Measurements from ENCODE around the gene OLR1.

OLR1 gene

DNA sequence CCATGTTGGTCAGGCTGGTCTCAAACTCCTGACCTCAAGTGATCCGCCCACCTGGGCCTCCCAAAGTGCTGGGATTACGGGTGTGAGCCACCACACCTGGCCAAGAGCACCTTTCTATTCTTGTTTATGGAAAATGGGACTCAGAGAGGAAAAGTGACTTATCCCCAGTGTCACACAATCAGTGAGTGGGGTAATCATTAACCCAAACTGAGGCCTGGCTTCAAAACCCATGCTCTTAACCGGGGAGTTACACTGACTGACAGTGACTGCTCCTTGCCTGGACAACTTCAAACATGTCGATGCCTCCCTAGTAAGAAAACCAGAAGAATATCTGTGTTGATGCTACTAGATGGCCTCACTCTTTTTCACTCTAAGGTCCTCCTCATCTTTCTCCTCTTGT lies 49.2 kb downstream of the OLR1 start:
- POLR2A ChIA-PET: no interaction called here
- CTCF ChIA-PET: interaction anchor here (0.6 kb wide), 1 partner anchor 223 kb away, joined by 3 read pairs; no protein-coding TSS in a partner anchor
- no peak for DNase-seq (ENCODE audit: extremely low spot score)
- no peak for TF ChIP-seq L3MBTL2 (conservative IDR thresholded peaks at IDR 0.05)
- no peak for TF ChIP-seq NFRKB (IDR thresholded peaks at IDR 0.05)
- no peak for TF ChIP-seq FOXK2 (IDR thresholded peaks at IDR 0.05)
- TF ChIP-seq FOXA1 (IDR thresholded peaks at IDR 0.05): no peak
- TF ChIP-seq HDGF (IDR thresholded peaks at IDR 0.05; ENCODE audit: borderline replicate concordance): no peak
- TF ChIP-seq ZNF384 (IDR thresholded peaks at IDR 0.05): no peak
- no peak for TF ChIP-seq ARNT (IDR thresholded peaks at IDR 0.05)
- TF ChIP-seq, protein P1, sequence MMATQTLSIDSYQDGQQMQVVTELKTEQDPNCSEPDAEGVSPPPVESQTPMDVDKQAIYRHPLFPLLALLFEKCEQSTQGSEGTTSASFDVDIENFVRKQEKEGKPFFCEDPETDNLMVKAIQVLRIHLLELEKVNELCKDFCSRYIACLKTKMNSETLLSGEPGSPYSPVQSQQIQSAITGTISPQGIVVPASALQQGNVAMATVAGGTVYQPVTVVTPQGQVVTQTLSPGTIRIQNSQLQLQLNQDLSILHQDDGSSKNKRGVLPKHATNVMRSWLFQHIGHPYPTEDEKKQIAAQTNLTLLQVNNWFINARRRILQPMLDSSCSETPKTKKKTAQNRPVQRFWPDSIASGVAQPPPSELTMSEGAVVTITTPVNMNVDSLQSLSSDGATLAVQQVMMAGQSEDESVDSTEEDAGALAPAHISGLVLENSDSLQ (IDR thresholded peaks at IDR 0.05): no peak
- no peak for TF ChIP-seq SP1 (IDR thresholded peaks at IDR 0.05)
- no peak for TF ChIP-seq SUZ12 (IDR thresholded peaks at IDR 0.05)
- TF ChIP-seq ELF4 (IDR thresholded peaks at IDR 0.05): no peak

DNA sequence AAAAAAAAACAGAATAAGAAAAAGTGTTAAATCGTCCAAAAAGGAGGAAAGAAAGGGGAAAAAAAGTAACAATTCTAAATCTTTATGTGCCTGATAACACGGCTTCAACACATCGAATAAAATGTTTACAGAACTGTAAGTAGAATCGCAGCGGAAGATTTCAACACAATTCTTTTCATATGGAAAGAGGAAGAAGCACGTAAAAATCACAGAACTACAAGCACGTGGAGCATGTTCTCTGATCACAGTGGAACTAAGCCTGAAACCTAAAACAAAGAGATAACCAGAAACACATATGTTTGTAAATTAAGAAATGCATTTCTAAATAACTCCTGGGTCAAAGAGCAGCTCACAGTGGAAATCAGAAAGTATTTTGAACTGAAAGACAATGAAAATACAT lies 50.7 kb downstream of the OLR1 start:
- CTCF ChIA-PET: no interaction called here
- POLR2A ChIA-PET: no interaction called here
- TF ChIP-seq FOXM1 (IDR thresholded peaks at IDR 0.05; ENCODE audit: borderline replicate concordance): no peak
- TF ChIP-seq FOXA1 (IDR thresholded peaks at IDR 0.05): no peak
- TF ChIP-seq, protein P1 (IDR thresholded peaks at IDR 0.05): no peak
- no peak for TF ChIP-seq NFRKB (IDR thresholded peaks at IDR 0.05)
- TF ChIP-seq ARNT (IDR thresholded peaks at IDR 0.05): no peak
- TF ChIP-seq SP1 (IDR thresholded peaks at IDR 0.05): no peak
- no peak for TF ChIP-seq ELF4 (IDR thresholded peaks at IDR 0.05)
- TF ChIP-seq BHLHE40 (IDR thresholded peaks at IDR 0.05; ENCODE audit: borderline replicate concordance): no peak
- TF ChIP-seq CTBP1 (IDR thresholded peaks at IDR 0.05; ENCODE audit: borderline replicate concordance): no peak
- TF ChIP-seq TARDBP (IDR thresholded peaks at IDR 0.05): no peak
- TF ChIP-seq L3MBTL2 (conservative IDR thresholded peaks at IDR 0.05): no peak
- no peak for TF ChIP-seq ZNF384 (IDR thresholded peaks at IDR 0.05)
- TF ChIP-seq SUZ12 (IDR thresholded peaks at IDR 0.05): no peak
- no peak for TF ChIP-seq FOXK2 (IDR thresholded peaks at IDR 0.05)
- no peak for DNase-seq (ENCODE audit: extremely low spot score)

DNA sequence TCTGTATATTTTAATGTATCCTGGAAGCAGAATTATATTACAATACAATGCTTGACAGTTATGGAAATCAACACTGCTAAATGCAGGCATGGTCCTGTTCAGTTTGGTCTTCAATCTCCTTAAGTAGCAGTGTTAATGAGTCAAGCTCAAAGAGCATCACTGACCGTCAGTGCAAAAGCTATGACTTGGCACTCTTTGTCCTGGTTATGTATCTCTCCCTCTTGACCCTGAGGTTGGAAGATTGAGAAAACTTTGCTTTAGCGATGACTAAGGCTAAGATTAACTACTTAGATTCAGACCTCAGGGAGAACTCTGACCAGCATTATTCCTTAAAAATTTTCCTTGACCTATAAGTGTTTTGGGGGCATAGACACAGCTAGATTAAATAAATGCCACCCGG lies 52.9 kb downstream of the OLR1 start:
- ChIA-PET POLR2A (no interaction called here), CTCF (no interaction called here)
- DNase-seq (ENCODE audit: extremely low spot score): no peak
- TF ChIP-seq LEF1 (IDR thresholded peaks at IDR 0.05; ENCODE audit: borderline replicate concordance): no peak

DNA sequence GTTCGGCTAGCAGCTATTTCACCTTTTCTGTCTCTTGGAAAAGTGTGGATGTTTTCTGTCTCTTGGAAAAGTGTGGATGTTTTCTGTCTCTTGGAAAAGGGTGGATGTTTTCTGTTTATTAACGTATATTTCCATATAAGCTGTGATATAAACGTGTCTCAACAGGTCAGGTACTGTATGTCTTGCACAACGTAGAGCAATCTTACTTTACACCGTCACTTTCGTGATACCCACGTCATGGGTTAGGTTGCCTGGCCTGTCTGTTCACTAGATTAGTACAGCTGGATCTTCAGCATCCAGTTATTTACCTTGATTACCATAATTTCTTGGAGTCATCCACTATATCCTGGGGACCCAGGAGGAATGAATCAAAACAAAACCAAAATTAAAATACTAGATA lies 56.0 kb downstream of the OLR1 start:
- ChIA-PET CTCF (no interaction called here), POLR2A (no interaction called here)
- DNase-seq (ENCODE audit: extremely low spot score): no peak

DNA sequence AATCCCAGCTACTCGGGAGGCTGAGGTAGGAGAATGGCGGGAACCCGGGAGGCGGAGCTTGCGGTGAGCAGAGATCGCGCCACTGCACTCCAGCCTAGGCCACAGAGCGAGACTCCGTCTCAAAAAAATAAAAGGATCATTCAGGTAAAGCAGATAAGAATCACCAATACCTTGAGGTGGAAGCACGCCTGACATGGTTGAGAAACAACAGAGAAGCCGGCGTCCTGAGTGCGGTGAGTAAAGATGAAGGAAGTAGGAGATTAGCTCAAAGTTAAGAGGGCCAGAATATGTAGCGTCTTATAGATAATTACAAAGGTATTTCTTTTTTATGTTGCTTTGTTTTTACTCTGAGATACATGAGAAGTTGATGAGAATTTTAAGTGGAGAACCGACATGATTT lies 56.6 kb downstream of the OLR1 start:
- ChIA-PET CTCF (no interaction called here), POLR2A (no interaction called here)
- DNase-seq (ENCODE audit: extremely low spot score): no peak
- TF ChIP-seq FOXK2 (IDR thresholded peaks at IDR 0.05): no peak

More for the DNA sequence above, 56.0 kb downstream of the OLR1 start:
- TF ChIP-seq FOXM1 (IDR thresholded peaks at IDR 0.05; ENCODE audit: borderline replicate concordance): no peak

DNA sequence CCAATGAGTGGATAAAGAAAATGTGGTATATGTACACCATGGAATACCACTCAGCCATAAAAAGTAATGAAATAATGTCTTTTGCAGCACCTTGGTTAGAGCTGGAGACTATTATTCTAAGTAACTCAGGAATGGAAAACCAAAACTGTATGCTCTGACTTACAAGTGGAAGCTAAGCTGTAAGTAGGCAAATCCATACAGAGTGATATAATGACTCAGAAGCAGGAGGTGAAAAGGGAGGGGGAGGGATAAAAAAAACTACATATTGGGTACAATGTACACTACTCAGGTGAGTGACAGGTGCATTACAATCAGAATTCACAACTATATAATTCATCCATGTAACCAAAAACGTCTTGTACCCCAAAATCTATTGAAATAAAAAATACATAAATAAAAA lies 58.0 kb downstream of the OLR1 start:
- DNase-seq (ENCODE audit: extremely low spot score): no peak
- no peak for TF ChIP-seq CTBP1 (IDR thresholded peaks at IDR 0.05; ENCODE audit: borderline replicate concordance)
- no peak for TF ChIP-seq ARNT (IDR thresholded peaks at IDR 0.05)
- TF ChIP-seq ELF4 (IDR thresholded peaks at IDR 0.05): no peak
- no peak for TF ChIP-seq FOXM1 (IDR thresholded peaks at IDR 0.05; ENCODE audit: borderline replicate concordance)
- no peak for TF ChIP-seq BHLHE40 (IDR thresholded peaks at IDR 0.05; ENCODE audit: borderline replicate concordance)
- no peak for TF ChIP-seq FOXA1 (IDR thresholded peaks at IDR 0.05)
- TF ChIP-seq SP1 (IDR thresholded peaks at IDR 0.05): no peak
- no peak for TF ChIP-seq SUZ12 (IDR thresholded peaks at IDR 0.05)
- no peak for TF ChIP-seq TARDBP (IDR thresholded peaks at IDR 0.05)
- TF ChIP-seq HDGF (IDR thresholded peaks at IDR 0.05; ENCODE audit: borderline replicate concordance): no peak
- POLR2A ChIA-PET: no interaction called here
- CTCF ChIA-PET: no interaction called here

DNA sequence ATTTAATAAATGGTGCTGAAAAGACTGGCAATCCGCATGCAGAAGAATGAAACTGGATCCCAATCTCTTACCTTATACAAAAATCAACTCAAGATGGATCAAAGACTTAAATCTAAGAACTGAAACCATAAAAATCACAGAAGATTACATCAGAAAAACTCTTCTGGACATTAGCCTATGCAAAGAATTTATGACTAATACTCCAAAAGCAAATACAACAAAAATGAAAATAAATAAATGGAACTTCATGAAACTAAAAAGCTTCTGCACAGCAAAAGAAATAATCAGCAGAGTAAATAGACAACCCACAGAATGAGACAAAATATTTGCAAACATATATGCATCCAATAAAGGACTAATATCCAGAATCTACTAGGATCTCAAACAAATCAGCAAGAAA lies 58.9 kb downstream of the OLR1 start:
- POLR2A ChIA-PET: no interaction called here
- CTCF ChIA-PET: no interaction called here
- no peak for DNase-seq (ENCODE audit: extremely low spot score)
- TF ChIP-seq LEF1 (IDR thresholded peaks at IDR 0.05; ENCODE audit: borderline replicate concordance) (no peak), L3MBTL2 (conservative IDR thresholded peaks at IDR 0.05) (no peak)

DNA sequence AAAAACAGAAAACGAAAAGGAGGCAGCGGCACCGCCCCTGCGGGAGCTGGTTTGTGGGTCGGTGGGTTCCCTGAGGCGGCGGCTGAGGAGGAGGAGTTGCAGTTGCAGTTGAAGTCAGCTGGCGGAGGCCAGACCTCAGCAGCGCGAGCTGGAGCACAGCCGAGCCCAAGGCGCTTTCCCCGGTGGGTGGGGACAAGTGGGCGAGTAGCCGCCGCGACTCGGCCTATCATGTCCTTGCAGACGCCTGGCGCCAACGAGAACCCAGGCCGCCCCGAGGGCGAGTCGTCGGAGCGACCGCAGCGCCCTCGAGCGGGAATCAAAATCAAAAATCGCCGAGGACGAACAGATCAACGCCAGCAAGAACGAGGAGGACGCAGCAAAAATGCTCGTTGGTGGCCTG lies 60.5 kb downstream of the OLR1 start:
- CTCF ChIA-PET: interaction anchor here (0.7 kb wide), 1 partner anchor 1087 kb away, joined by 3 read pairs; no protein-coding TSS in a partner anchor
- POLR2A ChIA-PET: no interaction called here
- DNase-seq (ENCODE audit: extremely low spot score): no peak
- no peak for TF ChIP-seq HDGF (IDR thresholded peaks at IDR 0.05; ENCODE audit: borderline replicate concordance)
- TF ChIP-seq FOXK2 (IDR thresholded peaks at IDR 0.05): no peak
- TF ChIP-seq, protein P1 (IDR thresholded peaks at IDR 0.05): no peak

All from HEK293T (cell line).